GM12801 (cell line): Measurements from ENCODE around the gene UBQLN4.
A peak's percentile ranks its signal among the peaks of the same experiment; 100 is the strongest.

Experiments used
- TF ChIP-seq, protein P1 (sequence below): IDR thresholded peaks from one replicate; pipeline ENCODE4 v1.5.1; 2011; ENCODE audit warnings: control low read depth; ENCODE audit not compliant: insufficient read length; ENCODE audit errors: extremely low read depth

The UBQLN4 gene

GRCh38 chr1:155993595-155993994 lies 60.0 kb downstream of the UBQLN4 start:
- TF ChIP-seq, protein P1, sequence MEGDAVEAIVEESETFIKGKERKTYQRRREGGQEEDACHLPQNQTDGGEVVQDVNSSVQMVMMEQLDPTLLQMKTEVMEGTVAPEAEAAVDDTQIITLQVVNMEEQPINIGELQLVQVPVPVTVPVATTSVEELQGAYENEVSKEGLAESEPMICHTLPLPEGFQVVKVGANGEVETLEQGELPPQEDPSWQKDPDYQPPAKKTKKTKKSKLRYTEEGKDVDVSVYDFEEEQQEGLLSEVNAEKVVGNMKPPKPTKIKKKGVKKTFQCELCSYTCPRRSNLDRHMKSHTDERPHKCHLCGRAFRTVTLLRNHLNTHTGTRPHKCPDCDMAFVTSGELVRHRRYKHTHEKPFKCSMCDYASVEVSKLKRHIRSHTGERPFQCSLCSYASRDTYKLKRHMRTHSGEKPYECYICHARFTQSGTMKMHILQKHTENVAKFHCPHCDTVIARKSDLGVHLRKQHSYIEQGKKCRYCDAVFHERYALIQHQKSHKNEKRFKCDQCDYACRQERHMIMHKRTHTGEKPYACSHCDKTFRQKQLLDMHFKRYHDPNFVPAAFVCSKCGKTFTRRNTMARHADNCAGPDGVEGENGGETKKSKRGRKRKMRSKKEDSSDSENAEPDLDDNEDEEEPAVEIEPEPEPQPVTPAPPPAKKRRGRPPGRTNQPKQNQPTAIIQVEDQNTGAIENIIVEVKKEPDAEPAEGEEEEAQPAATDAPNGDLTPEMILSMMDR, result no peak

GRCh38 chr1:155990005-155990739 lies 63.4 kb downstream of the UBQLN4 start:
- TF ChIP-seq, protein P1, result no peak

DNA sequence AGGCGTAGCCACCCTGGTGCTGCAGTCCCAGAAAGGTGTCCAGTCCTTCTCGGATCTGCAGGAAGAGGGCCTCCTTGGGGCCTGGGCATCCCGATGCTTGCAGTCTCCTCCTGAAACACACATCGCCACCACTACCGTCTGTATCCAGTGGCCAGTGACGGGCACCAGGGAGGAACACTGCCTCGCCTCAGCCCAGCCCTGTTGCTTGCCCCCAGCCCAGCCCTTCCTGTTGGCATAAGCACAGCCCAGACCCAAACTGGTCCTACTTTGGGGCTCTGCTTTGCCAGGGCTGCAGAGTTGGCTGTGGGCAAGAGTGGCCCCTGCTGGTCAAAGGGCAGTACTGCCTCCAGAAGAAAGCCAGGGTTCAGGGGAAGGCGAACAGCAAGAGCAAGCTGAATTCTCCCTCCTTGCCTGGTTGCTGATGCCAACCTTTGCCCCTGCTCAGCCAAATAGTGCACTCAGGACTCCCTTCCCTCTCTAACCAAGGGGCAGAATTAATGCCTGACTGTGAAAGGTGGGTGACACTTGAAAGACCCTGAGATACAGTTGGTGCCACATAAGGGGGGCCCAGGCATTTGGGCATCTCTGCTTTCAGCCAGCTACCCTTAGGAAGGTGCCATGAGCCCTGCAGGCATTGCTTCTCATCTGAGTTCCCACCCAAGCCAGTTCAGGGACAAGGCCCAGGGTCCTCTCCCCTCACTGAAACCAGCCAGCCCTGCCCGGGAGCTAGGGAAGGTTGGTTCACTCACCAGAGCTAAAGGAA lies 64.2 kb downstream of the UBQLN4 start:
- TF ChIP-seq, protein P1, result peak; percentile 96
